A549 treated with Hydrocortisone at 1 μM for 4 hours (cell line): ENCODE data around the gene PTPRG. TPM values are rescaled to one million over a fixed set of nuclear protein-coding genes. Genes with fewer than 3 reads are reported as not detected.

ENCODE experiments used
- total RNA-seq: library from RNA; stranded (reverse); fragments of 200-300 nt; extraction: Qiagen RNA extraction; gene quantifications from 5 replicates; pipeline ENCODE4 v1.2.3, GENCODE V29; 2022

PTPRG gene
- total RNA-seq, result 2.0 to 3.1 TPM (median 2.5 TPM) in 5 replicates

GRCh38 chr3:61561374-61562041 lies at the start of gene PTPRG:
Gene PTPRG, plus strand, starts transcription at chr3:61561571. Its CDS starts 717 bp downstream, at chr3:61562288.

